Renal pelvis (tissue), 12 donors: ENCODE results near the gene CLEC5A. TPM values are rescaled to one million over a fixed set of nuclear protein-coding genes. Genes with fewer than 3 reads are reported as not detected.
"Not testable (repeated sequence)": the region's sequence is repeated elsewhere in the genome, so short reads cannot be mapped to it uniquely, and the experiment has no call there.

ENCODE experiments used
- DNase-seq: peaks from one replicate; pipeline ENCODE4 v3.0.0-alpha.2; 2013
- long read RNA-seq, 16 experiments: transcript quantifications; one replicate each; lab custom pipeline, GENCODE V29; 2026
- polyA plus RNA-seq, 3 donors: library from polyadenylated mRNA; unstranded; fragments of 120-200 nt; gene quantifications; one replicate each; pipeline ENCODE4 v1.2.1, GENCODE V29; 2013; ENCODE audit not compliant: insufficient read length in 3 of 3

Gene CLEC5A
- under 1 TPM; 0.19 to 0.55 (median 0.31) TPM for polyA plus RNA-seq
- long read RNA-seq, donor 1: 0 reads
- long read RNA-seq, donor 2: 0 reads
- long read RNA-seq, donor 3: 0 reads
- long read RNA-seq, donor 4: 0 reads
- long read RNA-seq, donor 5: 0 reads
- long read RNA-seq, donor 6: 0 reads
- long read RNA-seq, donor 7: 0 reads
- long read RNA-seq, donor 8: 0 reads
- long read RNA-seq, donor 9: 0 reads
- long read RNA-seq, donor 10: 0 reads
- long read RNA-seq, donor 11: 0 reads
- long read RNA-seq, donor 12: 0 reads
- long read RNA-seq, donor 13: 0 reads
- long read RNA-seq, donor 14: 0 reads
- long read RNA-seq, donor 15, partial matches to known transcripts: 0 of 1 reads
- long read RNA-seq, donor 15, other reads (novel, unspliced or antisense): 0 of 1 reads
- long read RNA-seq, donor 16: 0 reads

GRCh38 chr7:141946796-141947195 is at the start of gene CLEC5A:
Gene CLEC5A, minus strand, starts transcription at chr7:141946974. Its CDS starts 682 bp downstream, at chr7:141946292.
- no peak for DNase-seq

DNA sequence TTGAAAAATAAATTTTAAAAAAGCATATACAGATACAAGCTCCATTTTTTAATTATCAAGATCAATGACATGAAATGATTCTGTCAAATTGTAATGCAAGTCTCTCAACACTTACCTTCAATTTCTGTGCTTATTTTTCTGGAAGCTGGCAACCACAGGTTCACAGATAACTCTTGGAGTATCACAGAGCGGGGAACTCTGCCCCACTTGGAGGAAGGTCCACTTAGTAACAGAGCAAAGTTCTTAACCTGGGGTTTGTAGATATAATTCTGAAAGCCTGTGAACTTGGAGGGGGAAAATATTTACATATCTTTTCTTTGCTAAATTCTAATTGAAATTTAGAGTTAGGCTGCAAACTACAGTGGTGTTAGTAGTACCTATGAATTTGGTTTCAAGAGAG is 46.6 kb upstream of the CLEC5A start:
- no peak for DNase-seq

- DNase-seq: no peak
Observed at GRCh38 chr7:141992688-141993087, 45.9 kb upstream of the CLEC5A start.

GRCh38 chr7:141992156-141992555 is 45.4 kb upstream of the CLEC5A start:
- DNase-seq: no peak

DNA sequence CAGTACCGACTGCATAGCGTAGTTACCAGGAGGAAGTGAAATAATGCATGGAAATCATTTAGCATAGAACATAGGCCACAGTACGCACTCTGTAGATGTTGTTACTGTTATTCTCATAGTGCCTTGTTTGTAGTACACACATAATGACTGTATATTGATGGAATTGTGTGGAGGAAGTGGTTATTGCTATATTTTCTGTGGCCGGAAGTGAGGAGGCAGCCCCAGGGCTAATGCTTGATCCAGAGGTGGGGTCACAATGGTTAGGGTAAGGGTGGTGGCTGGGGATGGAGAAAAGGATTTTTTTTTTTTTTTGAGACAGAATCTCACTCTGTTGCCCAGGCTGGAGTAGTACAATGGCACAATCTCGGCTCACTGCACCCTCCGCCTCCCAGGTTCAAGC is 44.4 kb upstream of the CLEC5A start:
- DNase-seq: no peak

DNA sequence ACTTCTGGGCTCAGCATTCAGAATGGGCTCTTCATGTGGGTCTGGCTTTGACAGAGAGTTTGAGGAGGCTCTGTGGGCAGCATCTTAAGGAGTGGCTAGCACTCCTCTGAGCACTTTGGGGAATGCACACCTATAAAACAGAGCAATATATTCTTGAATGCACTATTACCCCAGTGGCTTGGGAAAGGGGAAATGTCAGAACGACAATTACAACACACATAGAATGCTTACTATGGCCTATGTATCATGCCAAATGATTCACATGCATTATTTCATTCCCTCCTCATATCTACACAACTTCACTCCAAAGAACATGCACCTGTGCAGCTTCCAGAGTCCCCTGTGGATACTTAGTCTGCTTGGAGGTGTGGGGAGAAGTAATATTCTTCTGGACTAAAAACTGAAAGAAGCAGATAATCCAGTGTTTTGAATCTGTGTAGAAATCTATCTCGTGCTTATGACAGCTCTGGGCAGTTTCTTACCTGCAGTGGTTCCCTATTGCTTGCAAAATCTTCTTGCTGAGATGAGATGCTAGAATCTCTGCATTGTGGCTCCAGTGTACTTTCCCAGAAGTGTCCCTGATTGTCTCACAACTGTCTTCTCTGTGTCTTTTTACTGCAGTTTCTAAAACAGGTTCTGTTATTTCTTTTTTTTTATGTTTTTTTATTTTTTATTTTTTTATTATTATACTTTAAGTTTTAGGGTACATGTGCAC is 43.4 kb upstream of the CLEC5A start:
- no peak for DNase-seq

DNA sequence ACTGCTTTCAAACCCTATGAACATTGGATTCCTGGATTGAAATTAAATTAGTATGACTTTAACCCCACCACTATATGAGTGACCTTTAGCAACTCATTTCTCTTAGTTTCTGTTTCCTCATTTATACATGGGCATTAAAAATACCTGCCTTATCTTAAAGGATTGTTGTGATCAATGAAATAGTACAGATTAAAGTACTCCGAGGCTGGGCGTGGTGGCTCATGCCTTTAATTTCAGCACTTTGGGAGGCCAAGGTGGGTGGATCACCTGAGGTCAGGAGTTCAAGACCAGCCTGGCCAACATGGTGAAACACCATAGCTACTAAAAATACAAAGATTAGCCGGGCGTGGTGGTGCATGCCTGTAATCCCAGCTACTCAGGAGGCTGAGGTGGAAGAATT is 41.0 kb upstream of the CLEC5A start:
- DNase-seq: not testable (repeated sequence)

DNA sequence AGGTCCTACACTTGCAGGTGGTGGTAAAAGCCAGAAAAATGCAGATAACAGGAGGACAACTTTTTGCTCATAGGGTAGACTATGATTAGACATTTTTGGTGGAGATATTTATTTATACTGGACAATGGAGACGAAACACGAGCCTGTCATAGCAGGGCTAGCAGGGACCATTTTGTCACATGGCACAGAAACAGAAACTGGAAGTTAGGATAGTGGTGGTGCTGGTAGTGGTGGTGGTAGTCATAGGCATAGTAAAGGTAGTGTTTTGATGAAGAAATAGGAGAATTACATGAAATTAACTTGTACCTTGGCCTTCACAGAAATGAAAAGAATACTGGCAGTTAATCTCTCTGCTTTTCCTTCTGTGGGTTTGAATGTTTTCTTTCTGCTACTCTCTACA is 40.1 kb upstream of the CLEC5A start:
- no peak for DNase-seq

DNA sequence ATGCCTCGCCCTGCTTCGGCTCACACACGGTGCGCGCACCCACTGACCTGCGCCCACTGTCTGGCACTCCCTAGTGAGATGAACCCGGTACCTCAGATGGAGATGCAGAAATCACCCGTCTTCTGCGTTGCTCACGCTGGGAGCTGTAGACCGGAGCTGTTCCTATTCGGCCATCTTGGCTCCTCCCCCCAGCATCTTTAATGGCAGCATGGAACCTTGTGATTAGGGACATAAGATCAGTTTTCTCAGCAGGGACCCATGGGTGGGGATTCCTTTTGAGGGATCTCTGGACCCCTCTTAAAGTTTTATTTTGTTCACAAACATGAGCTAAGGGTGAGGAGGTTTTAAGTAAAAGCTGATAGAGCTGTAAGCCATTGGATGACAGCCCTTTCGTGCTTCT is 39.2 kb upstream of the CLEC5A start:
- not testable (repeated sequence) for DNase-seq

GRCh38 chr7:141979568-141979967 is 32.8 kb upstream of the CLEC5A start:
- DNase-seq: no peak

DNA sequence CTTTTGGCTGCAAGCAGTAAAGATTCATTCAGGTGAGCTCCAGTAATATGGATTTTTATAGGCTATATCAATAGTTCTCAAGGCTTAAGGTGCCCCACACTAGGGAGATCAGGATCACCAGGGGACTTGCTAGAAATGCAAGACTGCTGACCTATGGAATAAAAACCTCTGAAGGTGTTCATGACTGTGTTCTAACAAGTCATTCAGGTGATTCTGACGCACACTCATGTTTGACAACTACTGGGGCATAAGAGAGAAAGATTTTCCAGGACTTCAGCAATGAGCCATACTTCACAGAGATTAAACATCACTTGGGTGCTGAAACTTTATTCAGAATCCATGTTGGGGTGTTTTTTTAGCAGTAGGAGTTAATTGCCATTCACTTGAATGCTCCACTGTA is 31.6 kb upstream of the CLEC5A start:
- no peak for DNase-seq

- DNase-seq: no peak
Observed at GRCh38 chr7:141976524-141977245, 29.9 kb upstream of the CLEC5A start.

DNA sequence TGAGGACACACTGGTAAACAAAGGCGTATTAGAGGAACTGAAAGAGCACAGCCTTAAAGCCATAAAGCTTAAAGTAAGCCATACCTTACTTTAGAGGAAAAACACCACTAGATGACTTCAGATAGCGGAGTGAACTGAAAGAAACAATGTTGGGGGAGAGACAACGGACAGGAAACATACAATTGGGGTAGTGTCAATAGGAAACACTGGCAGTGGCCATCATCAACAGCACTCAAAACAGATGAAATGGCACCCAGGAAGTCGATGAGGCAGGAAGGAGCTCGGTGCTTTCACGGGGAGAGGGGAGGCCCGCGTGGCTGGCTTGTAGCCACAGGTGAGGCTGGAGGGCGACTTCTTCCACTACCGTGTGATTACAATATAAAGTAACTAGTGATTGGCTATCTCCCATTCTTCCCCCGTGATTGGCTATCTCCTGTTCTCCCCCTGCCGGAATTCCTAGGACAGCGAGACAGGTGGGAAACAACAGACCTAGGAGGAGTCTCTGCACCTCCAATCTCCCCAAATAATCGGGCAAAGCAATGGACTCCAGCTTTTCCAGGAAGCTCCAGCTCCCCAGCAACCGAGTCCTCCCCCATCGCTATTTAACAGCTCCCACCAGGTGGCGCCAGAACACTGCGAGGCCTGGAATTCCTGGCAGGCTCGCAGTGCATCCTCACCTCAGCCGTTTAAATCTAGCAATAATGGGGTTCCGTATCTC is 29.2 kb upstream of the CLEC5A start:
- DNase-seq: peak; percentile 69

- DNase-seq: no peak
Observed at GRCh38 chr7:141974831-141975230, 28.1 kb upstream of the CLEC5A start.

GRCh38 chr7:141973673-141974072 is 26.9 kb upstream of the CLEC5A start, which contains the start of gene TAS2R38:
Gene TAS2R38, minus strand, starts transcription at chr7:141973773. Its CDS starts 84 bp downstream, at chr7:141973689.
- DNase-seq: no peak

DNA sequence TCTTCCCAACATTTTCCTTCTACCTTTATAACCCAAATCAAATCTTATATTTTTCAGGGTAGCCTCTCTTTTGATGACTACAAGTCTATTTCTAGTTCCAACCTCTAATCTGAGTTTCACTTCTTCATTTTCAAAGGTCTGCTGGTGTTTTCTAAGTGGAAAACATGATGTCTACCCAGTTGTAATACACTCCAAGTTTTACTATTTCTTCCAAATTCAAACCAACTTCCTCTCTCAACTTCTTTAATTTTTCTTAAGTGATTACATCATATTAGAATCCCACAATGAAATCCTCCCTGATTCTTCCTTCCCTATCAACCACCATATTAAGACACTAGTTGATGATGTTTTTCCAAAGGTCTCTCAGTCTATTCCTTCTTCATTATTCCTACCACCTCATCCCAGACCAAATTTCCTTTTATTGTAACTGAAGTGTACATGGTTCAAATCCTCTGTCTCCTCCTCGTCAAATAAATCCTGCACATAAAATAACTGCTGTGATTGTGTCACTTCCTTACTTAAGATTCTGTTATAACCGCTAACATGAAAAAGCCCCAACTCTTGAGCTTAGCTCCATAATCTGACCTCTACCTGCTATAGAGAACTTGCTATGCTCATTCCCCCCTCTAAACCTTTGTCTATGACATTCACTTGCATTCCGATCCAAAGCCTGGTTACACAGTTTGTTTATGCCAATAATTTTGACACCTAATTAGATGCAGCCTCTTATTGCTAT is 14.1 kb upstream of the CLEC5A start:
- DNase-seq: no peak

DNA sequence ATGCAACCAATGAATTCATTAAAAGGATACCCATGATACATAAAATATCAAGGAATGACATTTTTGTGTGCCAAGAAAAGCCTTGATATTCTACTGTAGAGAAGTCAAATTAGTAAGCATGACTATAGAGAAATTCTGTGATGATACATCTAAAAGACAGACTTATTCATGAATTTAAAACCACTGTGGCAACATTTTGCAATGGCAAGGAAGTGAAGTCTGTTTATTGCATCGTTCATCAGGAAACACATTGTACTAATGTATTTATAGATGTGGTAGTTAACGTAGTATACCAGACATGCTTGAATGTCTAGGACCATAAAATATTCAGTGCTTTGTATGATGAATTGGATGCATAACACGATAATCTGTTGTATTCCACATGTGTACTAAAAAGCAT is 9.3 kb upstream of the CLEC5A start:
- DNase-seq: no peak

GRCh38 chr7:141954334-141954733 is 7.6 kb upstream of the CLEC5A start:
- DNase-seq: no peak

DNA sequence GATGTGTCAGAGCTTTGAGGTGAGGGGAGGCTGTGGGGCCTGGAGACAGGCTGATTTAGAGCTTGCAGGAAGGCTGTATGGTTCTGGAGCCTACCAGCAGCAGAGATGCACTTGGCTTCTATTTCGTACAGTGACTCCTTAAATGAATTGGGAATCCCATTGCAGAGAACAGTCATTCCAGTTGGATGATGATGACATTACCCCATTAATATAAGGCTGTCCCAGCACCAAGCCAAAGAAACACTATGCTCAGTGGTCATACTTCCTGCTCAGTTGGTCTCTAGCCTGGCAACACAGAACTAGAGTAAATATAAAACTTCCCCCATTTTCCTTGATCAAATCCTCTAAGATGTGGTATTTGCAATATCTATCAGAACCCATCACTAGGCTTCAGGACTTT is 5.7 kb upstream of the CLEC5A start:
- DNase-seq: no peak

- DNase-seq: no peak
Observed at GRCh38 chr7:141950806-141951205, 4.0 kb upstream of the CLEC5A start.

- no peak for DNase-seq
Observed at GRCh38 chr7:141949911-141950310, 3.1 kb upstream of the CLEC5A start.
